CD14-positive monocyte (primary cell): Measurements from ENCODE around the gene RBM44. TPM values are rescaled to one million over a fixed set of nuclear protein-coding genes. Genes with fewer than 3 reads are reported as not detected.

ENCODE experiments used
- DNase-seq, 3 donors: peaks; one replicate each; pipeline ENCODE4 v3.0.0-alpha.2; 2011 to 2022
- H2AFZ ChIP-seq: 2 replicates; pipeline ENCODE4 v1.6.0; 2012; ENCODE audit warnings: mild to moderate bottlenecking, low read depth, low read length, inconsistent platforms; ENCODE audit not compliant: insufficient read depth, poor library complexity, severe bottlenecking
- H3K27ac ChIP-seq, 2 donors: 1 replicate in 1 of 2; 2 replicates in 1 of 2; pipeline ENCODE4 v1.5.1; 2012 to 2013; ENCODE audit warnings: low read length in 2 of 2, control low read depth in 1 of 2, inconsistent platforms in 1 of 2, low read depth in 1 of 2, mild to moderate bottlenecking in 1 of 2
- H3K27me3 ChIP-seq, 2 donors: one replicate each; pipeline versions ENCODE4 v1.6.0 to v1.6.1; 2011 to 2013; ENCODE audit warnings: low read length in 2 of 2; ENCODE audit not compliant: control insufficient read depth in 2 of 2, insufficient read depth in 2 of 2
- H3K36me3 ChIP-seq, 2 donors: replicated peaks in 1 of 2; 1 replicate in 1 of 2; 2 replicates in 1 of 2; pipeline versions ENCODE4 v1.5.1 to v1.6.1; 2012 to 2013; ENCODE audit warnings: low read length in 2 of 2, control low read depth in 1 of 2, inconsistent platforms in 1 of 2, mild to moderate bottlenecking in 1 of 2; ENCODE audit not compliant: insufficient read depth in 2 of 2, control insufficient read depth in 1 of 2
- H3K4me1 ChIP-seq, 2 donors: 1 replicate in 1 of 2; 2 replicates in 1 of 2; pipeline versions ENCODE4 v1.5.1 to v1.6.1; 2012 to 2013; ENCODE audit warnings: low read length in 2 of 2, control low read depth in 1 of 2, inconsistent platforms in 1 of 2, mild to moderate bottlenecking in 1 of 2, moderate library complexity in 1 of 2; ENCODE audit not compliant: insufficient read depth in 2 of 2, control insufficient read depth in 1 of 2
- H3K4me2 ChIP-seq: replicated peaks from 2 replicates; pipeline ENCODE3; 2012; ENCODE audit warnings: low read length, moderate library complexity, mild to moderate bottlenecking; ENCODE audit not compliant: poor library complexity, severe bottlenecking; ENCODE audit errors: extremely low read depth
- H3K4me3 ChIP-seq, 3 experiments: fragments of 200-600 bp in 1 of 3; sonication (generic) in 1 of 3; replicated peaks in 1 of 3; 1 replicate in 2 of 3; 2 replicates in 1 of 3; pipeline ENCODE4 v1.5.1; 2011 to 2013; ENCODE audit warnings: low read length in 3 of 3, mild to moderate bottlenecking in 3 of 3, control low read depth in 2 of 3, low read depth in 2 of 3, inconsistent platforms in 1 of 3, moderate library complexity in 1 of 3
- H3K79me2 ChIP-seq: 2 replicates; pipeline ENCODE4 v1.6.0; 2012; ENCODE audit warnings: mild to moderate bottlenecking, control low read depth, inconsistent platforms, low read length, moderate library complexity; ENCODE audit not compliant: insufficient read depth
- H3K9ac ChIP-seq: 2 replicates; pipeline ENCODE4 v1.6.0; 2017; ENCODE audit warnings: low read length, mild to moderate bottlenecking; ENCODE audit not compliant: insufficient read depth, poor library complexity, severe bottlenecking
- H3K9me3 ChIP-seq, 2 donors: replicated peaks in 1 of 2; 1 replicate in 1 of 2; 2 replicates in 1 of 2; pipeline versions ENCODE4 v1.5.1 to v1.6.1; 2012 to 2013; ENCODE audit warnings: low read length in 2 of 2, control low read depth in 1 of 2; ENCODE audit not compliant: control insufficient read depth in 1 of 2, insufficient read depth in 1 of 2
- H4K20me1 ChIP-seq: 2 replicates; pipeline ENCODE4 v1.6.0; 2012; ENCODE audit warnings: mild to moderate bottlenecking, low read length, control low read depth, moderate library complexity; ENCODE audit not compliant: insufficient read depth
- H3K27ac Mint-ChIP-seq, 7 donors: one replicate each; pipeline ENCODE4 v1.8.0; 2020; ENCODE audit warnings: mild to moderate bottlenecking in 7 of 7, mixed read lengths in 7 of 7, moderate library complexity in 6 of 7, inconsistent platforms in 2 of 7
- H3K27me3 Mint-ChIP-seq, 3 donors: one replicate each; pipeline ENCODE4 v1.8.0; 2021 to 2022; ENCODE audit warnings: low read depth in 3 of 3, mild to moderate bottlenecking in 3 of 3, mixed read lengths in 3 of 3, moderate library complexity in 3 of 3, inconsistent platforms in 1 of 3
- H3K36me3 Mint-ChIP-seq, 2 donors: one replicate each; pipeline ENCODE4 v1.8.0; 2020; ENCODE audit warnings: mixed read lengths in 2 of 2, inconsistent platforms in 1 of 2, mild to moderate bottlenecking in 1 of 2
- H3K4me1 Mint-ChIP-seq: one replicate; pipeline ENCODE4 v1.8.0; 2020; ENCODE audit warnings: mild to moderate bottlenecking, mixed read lengths
- H3K4me3 Mint-ChIP-seq, 2 donors: one replicate each; pipeline ENCODE4 v1.8.0; 2020; ENCODE audit warnings: mild to moderate bottlenecking in 2 of 2, mixed read lengths in 2 of 2, moderate library complexity in 1 of 2
- H3K9me3 Mint-ChIP-seq, 7 donors: one replicate each; pipeline ENCODE4 v1.8.0; 2020 to 2022; ENCODE audit warnings: mixed read lengths in 7 of 7, mild to moderate bottlenecking in 6 of 7, moderate library complexity in 6 of 7, inconsistent platforms in 2 of 7
- WGBS: methylation state at CpG from one replicate; pipeline ENCODE4 v1.1.5; 2013; ENCODE audit warnings: missing lambda C conversion rate; ENCODE audit not compliant: insufficient coverage; 5-methylcytosine and 5-hydroxymethylcytosine counted together
- intact Hi-C, 2 donors: fragments of 100-400 bp; cut with micrococcal nuclease; formaldehyde crosslinking; loops; one replicate each; pipeline versions ENCODE4 v1.15.0 to v1.15.1; 2023
- polyA plus RNA-seq, 3 donors: library from polyadenylated mRNA; depleted of rRNA in 1 of 3; unstranded in 2 of 3; stranded (reverse) in 1 of 3; fragments of 300-500 nt in 2 of 3; fragments of >200 nt in 1 of 3; fragmentation: Illumina TruSeq in 2 of 3; gene quantifications; 1 replicate in 2 of 3; 2 replicates in 1 of 3; pipeline ENCODE4 v1.2.3, GENCODE V29; 2012 to 2021
- TF ChIP-seq, protein P1 (sequence below): fragments of 200-600 bp; IDR thresholded peaks from one replicate; pipeline ENCODE4 v1.8.0; 2022; ENCODE audit warnings: antibody characterized with exemption, mild to moderate bottlenecking

RBM44 gene
- polyA plus RNA-seq, 3 donors: 0.07 to 1.5 TPM; not detected in 1

DNA sequence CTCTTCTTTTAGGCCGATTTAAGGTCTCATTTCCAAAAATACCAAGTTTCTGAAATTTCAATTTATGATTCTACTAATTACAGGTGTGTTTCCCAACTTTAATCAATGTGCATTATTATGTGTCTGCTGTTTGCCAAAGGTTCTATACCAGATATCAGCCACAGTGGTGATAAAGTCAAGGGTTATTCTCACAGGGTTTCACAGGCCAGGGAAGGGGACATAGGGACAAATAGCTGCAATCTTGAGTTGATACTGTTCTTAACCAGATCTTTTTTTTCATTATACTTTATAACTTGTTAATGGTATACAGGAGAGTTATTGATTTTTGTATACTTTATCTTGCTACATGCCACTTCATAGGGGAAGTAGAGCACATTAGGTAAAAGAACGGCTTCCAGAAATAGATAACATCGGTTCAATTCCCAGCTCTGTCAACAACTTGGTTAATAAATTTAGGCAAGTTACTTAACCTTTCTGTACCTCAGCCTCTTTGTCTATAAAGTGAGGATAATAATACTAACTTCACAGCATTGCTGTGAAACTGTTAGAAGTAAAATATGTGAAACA, 28.9 kb downstream of the RBM44 start:
- Histone ChIP-seq H3K9ac (no peak overlapping the region), H3K36me3 (no peaks in the 10 kb centered on the region), H3K4me3 (no peak overlapping the region), H2AFZ (no peak overlapping the region), H3K4me1 (no peaks in the 10 kb centered on the region), H4K20me1 (no peaks in the 10 kb centered on the region), H3K27me3 (no peaks in the 10 kb centered on the region), H3K9me3 (no peaks in the 10 kb centered on the region), H3K4me2 (no peak overlapping the region), H3K27ac (no peak overlapping the region), H3K79me2 (no peaks in the 10 kb centered on the region)
- no CpG with 5 or more reads among the region's 3 CpGs for WGBS
- no peak overlapping the region for H3K4me3 Mint-ChIP-seq
- no peak overlapping the region for H3K27ac Mint-ChIP-seq
- H3K4me1 Mint-ChIP-seq: peaks cover 1% of the 10 kb centered on the region
- DNase-seq: no peak
- intact Hi-C loops: no loop called here
- H3K36me3 Mint-ChIP-seq: no peaks in the 10 kb centered on the region
- TF ChIP-seq, protein P1, sequence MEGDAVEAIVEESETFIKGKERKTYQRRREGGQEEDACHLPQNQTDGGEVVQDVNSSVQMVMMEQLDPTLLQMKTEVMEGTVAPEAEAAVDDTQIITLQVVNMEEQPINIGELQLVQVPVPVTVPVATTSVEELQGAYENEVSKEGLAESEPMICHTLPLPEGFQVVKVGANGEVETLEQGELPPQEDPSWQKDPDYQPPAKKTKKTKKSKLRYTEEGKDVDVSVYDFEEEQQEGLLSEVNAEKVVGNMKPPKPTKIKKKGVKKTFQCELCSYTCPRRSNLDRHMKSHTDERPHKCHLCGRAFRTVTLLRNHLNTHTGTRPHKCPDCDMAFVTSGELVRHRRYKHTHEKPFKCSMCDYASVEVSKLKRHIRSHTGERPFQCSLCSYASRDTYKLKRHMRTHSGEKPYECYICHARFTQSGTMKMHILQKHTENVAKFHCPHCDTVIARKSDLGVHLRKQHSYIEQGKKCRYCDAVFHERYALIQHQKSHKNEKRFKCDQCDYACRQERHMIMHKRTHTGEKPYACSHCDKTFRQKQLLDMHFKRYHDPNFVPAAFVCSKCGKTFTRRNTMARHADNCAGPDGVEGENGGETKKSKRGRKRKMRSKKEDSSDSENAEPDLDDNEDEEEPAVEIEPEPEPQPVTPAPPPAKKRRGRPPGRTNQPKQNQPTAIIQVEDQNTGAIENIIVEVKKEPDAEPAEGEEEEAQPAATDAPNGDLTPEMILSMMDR: no peak
- no peaks in the 10 kb centered on the region for H3K9me3 Mint-ChIP-seq
- H3K27me3 Mint-ChIP-seq: peaks cover 0 to 2% (median 0%) of the 10 kb centered on the region in 3 donors

DNA sequence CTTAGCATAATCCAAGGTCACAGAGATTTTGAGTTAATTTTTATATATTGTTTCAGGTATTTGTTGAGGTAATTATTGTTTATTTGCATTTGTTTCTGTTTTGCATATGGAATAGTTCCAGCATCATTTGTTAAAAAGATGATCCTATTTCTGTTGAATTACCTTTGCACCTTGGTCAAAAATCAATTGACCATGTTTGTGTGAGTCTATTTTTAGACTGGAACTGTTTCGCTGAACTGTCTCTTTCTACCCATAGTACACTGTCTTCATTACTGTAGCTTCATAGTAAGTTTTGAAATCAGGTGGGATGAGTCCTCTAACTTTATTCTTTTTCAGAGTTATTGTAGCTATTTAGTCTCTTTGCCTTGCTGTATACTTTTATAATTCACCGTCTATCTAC, 31.9 kb downstream of the RBM44 start:
- no CpG with 5 or more reads among the region's 2 CpGs for WGBS
- Histone ChIP-seq H3K79me2 (no peaks in the 10 kb centered on the region), H3K9ac (no peak overlapping the region), H3K36me3 (no peaks in the 10 kb centered on the region), H3K27me3 (no peaks in the 10 kb centered on the region), H4K20me1 (no peaks in the 10 kb centered on the region), H3K27ac (no peak overlapping the region), H3K4me2 (no peak overlapping the region), H2AFZ (no peak overlapping the region), H3K9me3 (no peaks in the 10 kb centered on the region), H3K4me3 (no peak overlapping the region), H3K4me1 (no peaks in the 10 kb centered on the region)
- Mint-ChIP-seq H3K4me3 (no peak overlapping the region), H3K9me3 (no peaks in the 10 kb centered on the region), H3K27ac (no peak overlapping the region), H3K27me3 (peaks cover 0 to 2% (median 0%) of the 10 kb centered on the region in 3 donors), H3K4me1 (peaks cover 1% of the 10 kb centered on the region), H3K36me3 (no peaks in the 10 kb centered on the region)
- intact Hi-C loops: no loop called here
- TF ChIP-seq, protein P1: no peak
- no peak for DNase-seq
